ENCODE measurements around the gene GGCX. TPM values are rescaled to one million over a fixed set of nuclear protein-coding genes. Genes with fewer than 3 reads are reported as not detected.

The GGCX gene
- total and polyA plus RNA-seq, 12 donors = 14.0 to 31.1 (median 21.6) TPM

DNA sequence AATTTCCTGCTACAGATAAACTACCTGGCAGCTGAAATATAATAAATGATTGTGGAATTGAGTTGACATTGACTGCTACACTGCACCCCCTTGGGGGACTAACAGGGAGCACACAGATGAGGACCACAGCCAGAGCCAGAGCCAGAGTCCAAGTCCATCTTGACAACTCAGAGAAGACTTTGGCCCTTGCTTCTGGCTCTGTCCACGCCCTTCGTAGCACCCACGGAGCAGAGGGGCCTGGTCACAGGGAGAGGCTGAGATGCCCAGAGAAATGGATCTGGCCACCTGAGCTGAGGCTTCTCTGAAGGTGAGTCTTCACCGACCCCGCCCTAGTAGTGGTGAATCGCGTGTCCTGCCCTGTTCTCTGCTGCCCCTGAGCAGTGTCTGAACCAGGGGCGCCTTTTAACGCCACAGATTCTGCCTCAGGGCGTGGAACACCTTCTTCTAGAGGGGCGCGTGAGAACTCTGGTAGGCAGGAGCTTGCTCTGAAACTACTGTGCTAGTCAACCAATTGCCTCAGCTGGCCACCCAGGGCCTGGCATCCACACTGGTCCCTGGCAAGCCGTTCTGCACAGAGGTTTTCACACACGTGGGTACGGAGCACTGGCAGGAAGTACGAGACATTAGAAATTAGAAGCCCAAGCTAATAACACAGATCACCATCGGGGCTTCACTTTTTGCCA lies 58.0 kb downstream of the GGCX start:
- H3K4me1 ChIP-seq = peaks cover 0 to 84% (median 48%) of the 10 kb centered on the region in 9 donors
- DNase-seq (no peak), ATAC-seq (no peak)
- H3K36me3 ChIP-seq = no peaks in the 10 kb centered on the region
- H3K27me3 ChIP-seq = no peaks in the 10 kb centered on the region
- TF ChIP-seq, protein P1, sequence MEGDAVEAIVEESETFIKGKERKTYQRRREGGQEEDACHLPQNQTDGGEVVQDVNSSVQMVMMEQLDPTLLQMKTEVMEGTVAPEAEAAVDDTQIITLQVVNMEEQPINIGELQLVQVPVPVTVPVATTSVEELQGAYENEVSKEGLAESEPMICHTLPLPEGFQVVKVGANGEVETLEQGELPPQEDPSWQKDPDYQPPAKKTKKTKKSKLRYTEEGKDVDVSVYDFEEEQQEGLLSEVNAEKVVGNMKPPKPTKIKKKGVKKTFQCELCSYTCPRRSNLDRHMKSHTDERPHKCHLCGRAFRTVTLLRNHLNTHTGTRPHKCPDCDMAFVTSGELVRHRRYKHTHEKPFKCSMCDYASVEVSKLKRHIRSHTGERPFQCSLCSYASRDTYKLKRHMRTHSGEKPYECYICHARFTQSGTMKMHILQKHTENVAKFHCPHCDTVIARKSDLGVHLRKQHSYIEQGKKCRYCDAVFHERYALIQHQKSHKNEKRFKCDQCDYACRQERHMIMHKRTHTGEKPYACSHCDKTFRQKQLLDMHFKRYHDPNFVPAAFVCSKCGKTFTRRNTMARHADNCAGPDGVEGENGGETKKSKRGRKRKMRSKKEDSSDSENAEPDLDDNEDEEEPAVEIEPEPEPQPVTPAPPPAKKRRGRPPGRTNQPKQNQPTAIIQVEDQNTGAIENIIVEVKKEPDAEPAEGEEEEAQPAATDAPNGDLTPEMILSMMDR (IDR thresholded peaks at IDR 0.05) = no peak
- H3K9me3 ChIP-seq = no peaks in the 10 kb centered on the region
- peak overlapping the region in 8 of 10 donors; percentile 12 to 64 (median 23) for H3K27ac ChIP-seq
- no peak overlapping the region for H3K4me3 ChIP-seq
- intact Hi-C loops (cut with DNase I) = loop anchor here in 4 of 10 donors (5.0 kb wide), 3 partner anchors 34 to 71 kb away; partner anchors contain the start of gene MAT2A (in 2 of the 4)
- WGBS, 2 donors = 91 to 92% methylated on average over 17 of the region's 17 CpGs

DNA sequence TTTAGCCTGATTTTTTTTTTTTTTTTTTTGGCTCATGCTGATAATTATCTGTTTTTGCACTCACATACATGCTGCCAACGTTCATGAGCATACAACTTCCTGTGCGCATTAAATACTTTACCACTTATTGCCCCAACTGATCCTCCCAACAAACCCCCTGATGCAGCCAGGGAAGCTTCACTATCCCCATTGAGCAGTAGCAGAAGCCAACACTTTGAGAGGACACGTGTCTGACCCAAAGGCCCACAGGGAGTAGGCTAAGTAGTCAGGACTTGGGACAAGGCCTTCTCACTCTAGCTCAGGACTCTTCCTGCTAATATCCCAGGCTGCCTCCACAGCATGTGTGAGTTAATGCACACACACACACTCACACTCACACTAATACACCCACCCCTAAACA lies 58.6 kb downstream of the GGCX start:
- DNase-seq = no peak

DNA sequence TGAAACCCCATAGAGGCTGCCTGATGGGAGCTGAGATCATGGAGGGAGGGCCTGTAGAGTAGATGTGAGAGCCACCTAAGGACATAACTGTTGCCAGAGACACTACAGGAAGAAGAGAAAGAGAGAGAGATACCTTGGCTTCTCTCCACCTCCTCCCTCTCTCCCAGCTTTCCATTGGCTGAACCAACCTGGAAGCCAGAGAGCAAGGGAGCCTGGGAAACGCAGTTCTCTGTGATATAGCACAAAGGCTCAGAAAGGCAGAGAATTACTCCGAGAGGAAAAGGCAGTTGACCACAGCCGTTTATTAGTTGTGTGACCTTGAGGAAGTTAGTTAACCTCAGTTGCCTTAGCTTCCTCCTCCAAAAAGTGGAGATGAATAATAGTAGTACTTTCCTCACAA lies 60.0 kb downstream of the GGCX start:
- H3K4me3 ChIP-seq = peak overlapping the region in 1 of 10 donors; percentile 10
- DNase-seq (no peak), ATAC-seq (peak in 5 of 8 donors; percentile 13 to 25 (median 23))
- WGBS, 2 donors = 67 to 77% methylated on average over 3 of the region's 3 CpGs
- H3K27me3 ChIP-seq = no peaks in the 10 kb centered on the region
- peak overlapping the region in 9 of 10 donors; percentile 12 to 87 (median 72) for H3K27ac ChIP-seq
- H3K4me1 ChIP-seq = peaks cover 0 to 85% (median 47%) of the 10 kb centered on the region in 9 donors
- TF ChIP-seq, protein P1 (IDR thresholded peaks at IDR 0.05) = no peak
- intact Hi-C loops (cut with DNase I) = loop anchor here in 5 of 10 donors (2.0 to 5.0 kb wide), 5 partner anchors 36 to 69 kb away; partner anchors contain the start of gene MAT2A (in 4 of the 5)
- H3K9me3 ChIP-seq = no peaks in the 10 kb centered on the region
- no peaks in the 10 kb centered on the region for H3K36me3 ChIP-seq

More for the DNA sequence above, 58.6 kb downstream of the GGCX start:
- Histone ChIP-seq H3K4me3 (no peak overlapping the region), H3K27ac (peak overlapping the region in 4 of 10 donors; percentile 30 to 64 (median 46)), H3K9me3 (no peaks in the 10 kb centered on the region), H3K36me3 (no peaks in the 10 kb centered on the region), H3K27me3 (no peaks in the 10 kb centered on the region), H3K4me1 (peaks cover 0 to 84% (median 48%) of the 10 kb centered on the region in 9 donors)
- no peak for ATAC-seq
- TF ChIP-seq, protein P1 (IDR thresholded peaks at IDR 0.05) = no peak
- WGBS, 2 donors = 67 to 72% methylated on average over 3 of the region's 3 CpGs
- intact Hi-C loops (cut with DNase I) = loop anchor here in 4 of 10 donors (5.0 kb wide), 3 partner anchors 35 to 70 kb away; partner anchors contain the start of gene MAT2A (in 2 of the 4)

DNA sequence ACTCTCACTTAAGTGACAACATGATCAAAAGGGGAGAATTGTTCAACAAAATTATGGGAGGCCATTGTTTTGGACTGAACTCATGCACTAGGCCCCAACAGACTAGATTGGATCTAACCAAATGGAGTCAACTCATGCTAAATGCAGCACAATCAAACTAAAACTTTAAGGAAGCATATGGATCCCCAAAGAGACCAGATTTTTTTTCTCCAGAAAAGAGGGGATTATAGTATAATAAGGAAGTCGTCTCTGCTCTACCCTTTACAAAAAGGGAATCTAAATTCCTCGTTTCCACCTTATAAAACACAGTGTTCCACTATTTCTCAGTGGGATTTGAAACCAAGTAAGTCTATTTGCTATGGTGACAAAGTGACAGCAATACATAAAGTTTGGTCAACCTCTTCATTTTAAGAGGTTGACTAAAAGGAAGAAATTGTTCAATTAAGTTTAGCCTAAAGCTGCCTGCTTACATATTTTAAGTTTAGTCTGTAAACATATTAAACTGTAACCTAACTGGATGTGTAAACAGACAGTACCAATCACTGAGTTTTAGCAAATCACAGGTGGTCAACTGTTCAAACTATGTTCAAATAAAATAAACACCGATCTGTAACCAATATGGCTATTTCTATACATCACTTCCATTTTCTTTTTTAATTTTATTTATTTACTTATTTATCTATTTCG lies 63.2 kb downstream of the GGCX start:
- H3K9me3 ChIP-seq = no peaks in the 10 kb centered on the region
- TF ChIP-seq, protein P1 (IDR thresholded peaks at IDR 0.05) = no peak
- no peak for DNase-seq
- peaks cover 0 to 54% (median 24%) of the 10 kb centered on the region in 9 donors for H3K4me1 ChIP-seq
- peak overlapping the region in 4 of 10 donors; percentile 60 to 87 (median 74) for H3K27ac ChIP-seq
- H3K36me3 ChIP-seq = no peaks in the 10 kb centered on the region
- WGBS, 2 donors = 87 to 92% methylated on average over 4 of the region's 4 CpGs
- ATAC-seq = no peak
- intact Hi-C loops (cut with DNase I) = loop anchor here in 1 of 10 donors (5.0 kb wide), 1 partner anchor 51 kb away; no protein-coding TSS in a partner anchor
- no peaks in the 10 kb centered on the region for H3K27me3 ChIP-seq
- no peak overlapping the region for H3K4me3 ChIP-seq

Data from heart right ventricle (tissue), 16 donors.